HT-29 (cell line): Measurements from ENCODE around the gene AK5. TPM values are rescaled to one million over a fixed set of nuclear protein-coding genes. Genes with fewer than 3 reads are reported as not detected.
"Not testable (repeated sequence)": the region's sequence is repeated elsewhere in the genome, so short reads cannot be mapped to it uniquely, and the experiment has no call there.

Source experiments
- DNase-seq: peaks from one replicate; pipeline ENCODE4 v3.0.0-alpha.2; 2015; ENCODE audit warnings: low spot score
- total RNA-seq: library from RNA; depleted of rRNA; stranded (reverse); fragments of >200 nt; shearing (Covaris generic); gene quantifications from 2 replicates; pipeline ENCODE4 v1.2.3, GENCODE V29; 2014

The AK5 gene
- total RNA-seq, 1 experiment from 2014 or later, result not detected

GRCh38 chr1:77504986-77505385, 223.2 kb downstream of the AK5 start:
- DNase-seq, result no peak

GRCh38 chr1:77506771-77507170, 225.0 kb downstream of the AK5 start:
- DNase-seq, result no peak

- DNase-seq, result no peak
Measured at GRCh38 chr1:77509051-77509492, 227.3 kb downstream of the AK5 start.

GRCh38 chr1:77509898-77510297, 228.1 kb downstream of the AK5 start:
- no peak for DNase-seq

- no peak for DNase-seq
Measured at GRCh38 chr1:77511440-77511840, 229.6 kb downstream of the AK5 start.

- DNase-seq, result not testable (repeated sequence)
Measured at GRCh38 chr1:77512650-77513049, 230.8 kb downstream of the AK5 start.

GRCh38 chr1:77513839-77514763, 232.3 kb downstream of the AK5 start:
- no peak for DNase-seq

- peak; percentile 20 for DNase-seq
Measured at GRCh38 chr1:77514921-77515776, 233.3 kb downstream of the AK5 start.

GRCh38 chr1:77516106-77516505, 234.3 kb downstream of the AK5 start:
- DNase-seq, result no peak

GRCh38 chr1:77524038-77524437, 242.2 kb downstream of the AK5 start:
- no peak for DNase-seq

GRCh38 chr1:77531149-77531548, 249.3 kb downstream of the AK5 start:
- DNase-seq, result not testable (repeated sequence)

GRCh38 chr1:77531596-77532280, 249.9 kb downstream of the AK5 start:
- DNase-seq, result not testable (repeated sequence)

GRCh38 chr1:77532641-77533040, 250.8 kb downstream of the AK5 start:
- DNase-seq, result no peak

- peak; percentile 55 for DNase-seq
Measured at GRCh38 chr1:77533660-77534305, 252.0 kb downstream of the AK5 start.

- no peak for DNase-seq
Measured at GRCh38 chr1:77534456-77534855, 252.6 kb downstream of the AK5 start.

- peak; percentile 50 for DNase-seq
Measured at GRCh38 chr1:77536813-77537212, 255.0 kb downstream of the AK5 start.

- DNase-seq, result no peak
Measured at GRCh38 chr1:77538956-77539518, 257.2 kb downstream of the AK5 start.

- DNase-seq, result no peak
Measured at GRCh38 chr1:77539519-77540142, 257.8 kb downstream of the AK5 start.

- no peak for DNase-seq
Measured at GRCh38 chr1:77540501-77541161, 258.8 kb downstream of the AK5 start.

GRCh38 chr1:77541162-77541545, 259.3 kb downstream of the AK5 start:
- DNase-seq, result no peak
